Measurements from ENCODE around the gene COL16A1. TPM values are rescaled to one million over a fixed set of nuclear protein-coding genes. Genes with fewer than 3 reads are reported as not detected.

COL16A1 gene
- total RNA-seq, 2 donors from 2014 or later, result 7.4 to 9.9 TPM

DNA sequence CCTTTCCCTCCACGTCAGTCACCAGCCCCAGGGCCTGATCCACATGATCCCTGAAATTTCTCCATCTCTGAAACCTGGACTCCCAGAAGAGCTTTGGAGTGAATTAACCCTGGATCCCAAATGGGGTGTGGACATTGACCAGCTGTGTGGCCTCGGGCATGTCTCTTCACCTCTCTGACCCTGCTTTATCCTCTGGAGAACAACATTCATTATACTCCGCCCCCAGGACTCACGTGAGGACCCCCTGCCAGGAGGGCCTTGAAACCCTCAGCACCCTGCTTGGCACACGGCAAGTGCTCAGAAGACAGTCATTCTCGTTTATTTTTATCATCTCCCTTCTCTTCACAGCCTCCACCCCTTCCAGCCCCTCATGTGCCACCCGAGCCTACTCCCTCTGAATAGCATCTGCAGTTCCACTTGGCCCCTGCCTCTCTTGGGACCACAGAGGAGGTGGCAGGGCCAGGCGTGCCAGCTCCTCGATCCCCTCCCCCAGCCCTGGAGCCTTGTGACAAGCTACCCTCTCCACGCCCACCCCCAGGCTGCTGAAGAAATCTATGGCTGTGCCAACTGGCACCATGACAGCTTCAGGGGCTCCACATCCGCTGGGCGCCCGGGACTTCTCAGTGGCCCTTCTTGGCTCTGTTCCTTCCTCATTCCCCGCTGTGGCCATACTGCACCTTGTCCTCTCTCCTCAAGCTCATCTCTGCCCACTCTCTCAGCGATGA lies 42.3 kb upstream of the COL16A1 start:
- H3K27ac Mint-ChIP-seq, result no peak overlapping the region
- Histone ChIP-seq H3K9me3 (ENCODE audit: control insufficient read depth, low read length) (no peaks in the 10 kb centered on the region), H3K27ac (ENCODE audit: low read depth, low read length) (no peak overlapping the region), H3K9ac (ENCODE audit: extremely low read depth, low read length, poor library complexity, severe bottlenecking) (no peak overlapping the region), H3K4me3 (ENCODE audit: low read length) (no peak overlapping the region), H3K36me3 (ENCODE audit: control insufficient read depth, insufficient read depth, low read length) (no peaks in the 10 kb centered on the region), H3K4me1 (ENCODE audit: control insufficient read depth, insufficient read depth, low read length) (peaks cover 5% of the 10 kb centered on the region), H3K27me3 (ENCODE audit: control insufficient read depth, insufficient read depth, low read length, poor library complexity, severe bottlenecking) (no peaks in the 10 kb centered on the region)
- H3K9me3 Mint-ChIP-seq, result no peaks in the 10 kb centered on the region
- WGBS, 2 experiments (ENCODE audit: insufficient coverage in 1 of 2, insufficient read length in 1 of 2), result 73 to 79% methylated on average over 10 to 15 of the region's 15 CpGs
- DNase-seq, result no peak
- TF ChIP-seq, protein P1, sequence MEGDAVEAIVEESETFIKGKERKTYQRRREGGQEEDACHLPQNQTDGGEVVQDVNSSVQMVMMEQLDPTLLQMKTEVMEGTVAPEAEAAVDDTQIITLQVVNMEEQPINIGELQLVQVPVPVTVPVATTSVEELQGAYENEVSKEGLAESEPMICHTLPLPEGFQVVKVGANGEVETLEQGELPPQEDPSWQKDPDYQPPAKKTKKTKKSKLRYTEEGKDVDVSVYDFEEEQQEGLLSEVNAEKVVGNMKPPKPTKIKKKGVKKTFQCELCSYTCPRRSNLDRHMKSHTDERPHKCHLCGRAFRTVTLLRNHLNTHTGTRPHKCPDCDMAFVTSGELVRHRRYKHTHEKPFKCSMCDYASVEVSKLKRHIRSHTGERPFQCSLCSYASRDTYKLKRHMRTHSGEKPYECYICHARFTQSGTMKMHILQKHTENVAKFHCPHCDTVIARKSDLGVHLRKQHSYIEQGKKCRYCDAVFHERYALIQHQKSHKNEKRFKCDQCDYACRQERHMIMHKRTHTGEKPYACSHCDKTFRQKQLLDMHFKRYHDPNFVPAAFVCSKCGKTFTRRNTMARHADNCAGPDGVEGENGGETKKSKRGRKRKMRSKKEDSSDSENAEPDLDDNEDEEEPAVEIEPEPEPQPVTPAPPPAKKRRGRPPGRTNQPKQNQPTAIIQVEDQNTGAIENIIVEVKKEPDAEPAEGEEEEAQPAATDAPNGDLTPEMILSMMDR (conservative IDR thresholded peaks at IDR 0.05), result no peak
- H3K27me3 Mint-ChIP-seq (ENCODE audit: insufficient read depth), result peaks cover 2% of the 10 kb centered on the region
- H3K36me3 Mint-ChIP-seq (ENCODE audit: low read depth), result no peaks in the 10 kb centered on the region
- H3K4me3 Mint-ChIP-seq, result no peak overlapping the region
- peaks cover 33% of the 10 kb centered on the region for H3K4me1 Mint-ChIP-seq

DNA sequence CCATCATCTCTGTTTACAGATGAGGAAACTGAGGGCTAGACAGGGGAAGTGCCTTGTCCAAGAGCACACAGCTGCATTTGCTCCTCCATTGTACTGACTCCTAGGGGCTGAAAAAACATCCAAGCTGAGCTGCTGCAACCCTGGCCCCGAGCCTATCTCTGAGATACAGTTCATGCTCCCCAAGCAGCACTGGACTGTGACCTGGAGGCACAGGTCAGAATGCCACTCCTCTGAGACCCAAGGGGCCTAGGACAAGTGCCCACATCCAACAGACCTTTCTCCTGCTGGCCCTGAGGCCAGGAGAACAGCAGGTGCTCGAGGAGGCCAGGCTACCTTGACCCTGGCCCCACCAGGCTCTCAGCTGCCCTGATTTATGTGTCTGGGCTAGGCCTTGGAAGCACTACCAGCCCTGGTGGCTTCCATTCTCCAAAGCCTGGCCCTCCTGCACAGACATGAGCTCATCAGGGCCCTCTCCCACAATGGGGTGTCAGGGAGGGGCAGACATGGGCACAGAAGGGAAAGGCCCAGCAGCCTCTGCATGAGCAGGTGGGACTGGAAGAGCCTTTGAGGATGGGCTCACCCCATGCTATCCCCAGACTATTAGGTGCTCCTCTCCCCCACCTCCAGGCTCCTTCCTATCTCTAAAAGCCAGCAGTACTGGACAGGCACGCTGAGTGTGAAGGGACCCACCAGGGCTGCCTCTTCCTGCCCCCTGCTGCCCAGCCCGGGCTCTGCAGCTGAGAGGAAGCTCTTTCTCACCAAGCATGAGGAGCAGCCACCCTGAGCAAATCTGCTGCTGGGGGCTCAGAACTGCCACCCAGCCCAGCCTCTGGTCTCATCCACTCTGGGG lies 41.5 kb upstream of the COL16A1 start:
- DNase-seq, result peak; percentile 94
- Histone ChIP-seq H3K27me3 (ENCODE audit: control insufficient read depth, insufficient read depth, low read length, poor library complexity, severe bottlenecking) (no peaks in the 10 kb centered on the region), H3K36me3 (ENCODE audit: control insufficient read depth, insufficient read depth, low read length) (no peaks in the 10 kb centered on the region), H3K9ac (ENCODE audit: extremely low read depth, low read length, poor library complexity, severe bottlenecking) (no peak overlapping the region), H3K27ac (ENCODE audit: low read depth, low read length) (peak overlapping the region; percentile 24), H3K4me1 (ENCODE audit: control insufficient read depth, insufficient read depth, low read length) (peaks cover 5% of the 10 kb centered on the region), H3K9me3 (ENCODE audit: control insufficient read depth, low read length) (no peaks in the 10 kb centered on the region), H3K4me3 (ENCODE audit: low read length) (no peak overlapping the region)
- H3K4me1 Mint-ChIP-seq, result peaks cover 33% of the 10 kb centered on the region
- H3K27ac Mint-ChIP-seq, result no peak overlapping the region
- TF ChIP-seq, protein P1 (conservative IDR thresholded peaks at IDR 0.05), result peak; percentile 90
- no peaks in the 10 kb centered on the region for H3K9me3 Mint-ChIP-seq
- H3K27me3 Mint-ChIP-seq (ENCODE audit: insufficient read depth), result peaks cover 2% of the 10 kb centered on the region
- no peak overlapping the region for H3K4me3 Mint-ChIP-seq
- no peaks in the 10 kb centered on the region for H3K36me3 Mint-ChIP-seq (ENCODE audit: low read depth)
- WGBS, 2 experiments (ENCODE audit: insufficient coverage in 1 of 2, insufficient read length in 1 of 2), result 50 to 59% methylated on average over 2 to 4 of the region's 4 CpGs

DNA sequence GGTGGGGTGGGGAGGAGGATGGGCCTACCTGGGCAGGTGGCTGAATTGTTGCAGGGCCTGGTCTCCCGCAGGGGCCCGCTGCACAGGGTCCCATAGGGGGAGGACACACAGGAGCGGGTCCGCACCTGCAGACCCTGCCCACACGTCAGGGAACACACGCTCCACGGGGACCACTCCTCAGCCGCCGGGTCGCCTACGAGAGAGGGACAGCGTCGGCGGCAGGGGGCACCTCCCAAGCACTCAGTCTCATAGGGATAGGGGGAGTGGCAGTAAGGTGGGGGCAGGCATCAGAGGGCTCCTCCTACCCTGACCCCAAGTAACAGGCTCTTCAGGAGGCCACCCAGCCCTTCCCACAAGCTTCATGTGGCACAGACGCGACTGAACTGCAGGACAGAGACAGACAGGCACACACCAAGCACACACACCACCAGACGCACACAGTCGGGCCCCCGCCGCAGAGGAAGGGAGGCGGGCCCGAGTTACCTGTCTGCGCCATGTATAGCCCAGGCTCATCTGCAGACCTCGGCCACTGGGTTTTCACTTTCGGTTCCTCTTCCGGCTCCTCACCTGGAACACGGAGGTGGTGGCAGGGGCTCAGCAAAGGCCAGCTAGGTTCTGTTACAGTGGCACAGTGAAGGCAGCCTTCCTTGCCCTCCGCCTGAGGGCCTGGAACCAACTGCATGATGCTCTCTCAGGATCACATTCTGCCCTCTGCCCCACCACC lies 40.5 kb upstream of the COL16A1 start:
- Mint-ChIP-seq H3K36me3 (ENCODE audit: low read depth) (no peaks in the 10 kb centered on the region), H3K4me1 (peaks cover 37% of the 10 kb centered on the region), H3K9me3 (no peaks in the 10 kb centered on the region), H3K27me3 (ENCODE audit: insufficient read depth) (peaks cover 2% of the 10 kb centered on the region), H3K4me3 (no peak overlapping the region), H3K27ac (no peak overlapping the region)
- 93 to 96% methylated on average over 23 to 28 of the region's 28 CpGs for WGBS, 2 experiments (ENCODE audit: insufficient coverage in 1 of 2, insufficient read length in 1 of 2)
- no peaks in the 10 kb centered on the region for H3K27me3 ChIP-seq (ENCODE audit: control insufficient read depth, insufficient read depth, low read length, poor library complexity, severe bottlenecking)
- no peaks in the 10 kb centered on the region for H3K9me3 ChIP-seq (ENCODE audit: control insufficient read depth, low read length)
- H3K9ac ChIP-seq (ENCODE audit: extremely low read depth, low read length, poor library complexity, severe bottlenecking), result no peak overlapping the region
- peaks cover 5% of the 10 kb centered on the region for H3K4me1 ChIP-seq (ENCODE audit: control insufficient read depth, insufficient read depth, low read length)
- no peak for DNase-seq
- H3K27ac ChIP-seq (ENCODE audit: low read depth, low read length), result no peak overlapping the region
- no peak overlapping the region for H3K4me3 ChIP-seq (ENCODE audit: low read length)
- TF ChIP-seq, protein P1 (conservative IDR thresholded peaks at IDR 0.05), result no peak
- no peaks in the 10 kb centered on the region for H3K36me3 ChIP-seq (ENCODE audit: control insufficient read depth, insufficient read depth, low read length)

Measured in endodermal cell (in vitro differentiated cells).